Measurements from ENCODE around the gene DUSP5. TPM values are rescaled to one million over a fixed set of nuclear protein-coding genes. Genes with fewer than 3 reads are reported as not detected.

DUSP5 gene
- total RNA-seq, 1 experiment from 2014 or later, result 34.0 TPM

DNA sequence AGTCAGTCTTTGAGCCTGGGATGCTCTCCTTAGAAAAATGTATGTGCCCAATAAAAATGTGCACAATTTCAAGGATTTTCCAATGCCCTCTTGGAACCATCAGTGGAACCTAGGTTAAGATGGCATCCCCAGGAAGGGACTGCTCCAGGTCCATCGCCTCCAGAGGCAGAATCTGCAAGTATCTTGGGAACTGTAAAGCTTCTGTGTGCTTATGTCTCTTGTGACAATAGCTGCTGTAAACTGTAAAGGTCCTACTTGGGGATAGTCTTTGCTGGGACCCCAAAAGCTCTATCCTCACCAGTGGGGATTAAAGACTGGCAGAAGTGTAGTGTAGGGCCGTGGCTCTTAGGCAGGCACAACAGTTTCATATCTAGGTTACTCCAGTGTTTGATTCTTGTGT is 11.9 kb downstream of the DUSP5 start:
- Mint-ChIP-seq H3K4me3 (ENCODE audit: low read depth, unreplicated experiment) (no peak overlapping the region), H3K9me3 (ENCODE audit: low read depth, unreplicated experiment) (no peaks in the 10 kb centered on the region), H3K36me3 (ENCODE audit: insufficient read depth, unreplicated experiment) (peaks cover 95% of the 10 kb centered on the region), H3K27ac (ENCODE audit: unreplicated experiment) (no peak overlapping the region), H3K27me3 (ENCODE audit: unreplicated experiment) (no peaks in the 10 kb centered on the region), H3K4me1 (ENCODE audit: low read depth, unreplicated experiment) (peaks cover 8% of the 10 kb centered on the region)
- intact Hi-C loops (cut with micrococcal nuclease; ENCODE audit: unreplicated experiment), result no loop called here
- DNase-seq, result no peak
- CTCF ChIA-PET, result no interaction called here
- no peak for TF ChIP-seq CTCF (IDR thresholded peaks at IDR 0.05; ENCODE audit: unreplicated experiment)
- no TSS peak for BruUV-seq (replicated peaks)

DNA sequence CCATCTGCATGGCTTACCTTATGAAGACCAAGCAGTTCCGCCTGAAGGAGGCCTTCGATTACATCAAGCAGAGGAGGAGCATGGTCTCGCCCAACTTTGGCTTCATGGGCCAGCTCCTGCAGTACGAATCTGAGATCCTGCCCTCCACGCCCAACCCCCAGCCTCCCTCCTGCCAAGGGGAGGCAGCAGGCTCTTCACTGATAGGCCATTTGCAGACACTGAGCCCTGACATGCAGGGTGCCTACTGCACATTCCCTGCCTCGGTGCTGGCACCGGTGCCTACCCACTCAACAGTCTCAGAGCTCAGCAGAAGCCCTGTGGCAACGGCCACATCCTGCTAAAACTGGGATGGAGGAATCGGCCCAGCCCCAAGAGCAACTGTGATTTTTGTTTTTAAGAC is 12.4 kb downstream of the DUSP5 start:
- Mint-ChIP-seq H3K9me3 (ENCODE audit: low read depth, unreplicated experiment) (no peaks in the 10 kb centered on the region), H3K4me1 (ENCODE audit: low read depth, unreplicated experiment) (peaks cover 8% of the 10 kb centered on the region), H3K36me3 (ENCODE audit: insufficient read depth, unreplicated experiment) (peaks cover 95% of the 10 kb centered on the region), H3K4me3 (ENCODE audit: low read depth, unreplicated experiment) (no peak overlapping the region), H3K27me3 (ENCODE audit: unreplicated experiment) (no peaks in the 10 kb centered on the region), H3K27ac (ENCODE audit: unreplicated experiment) (no peak overlapping the region)
- no peak for DNase-seq
- intact Hi-C loops (cut with micrococcal nuclease; ENCODE audit: unreplicated experiment), result no loop called here
- no TSS peak for BruUV-seq (replicated peaks)
- TF ChIP-seq CTCF (IDR thresholded peaks at IDR 0.05; ENCODE audit: unreplicated experiment), result no peak
- CTCF ChIA-PET, result no interaction called here

DNA sequence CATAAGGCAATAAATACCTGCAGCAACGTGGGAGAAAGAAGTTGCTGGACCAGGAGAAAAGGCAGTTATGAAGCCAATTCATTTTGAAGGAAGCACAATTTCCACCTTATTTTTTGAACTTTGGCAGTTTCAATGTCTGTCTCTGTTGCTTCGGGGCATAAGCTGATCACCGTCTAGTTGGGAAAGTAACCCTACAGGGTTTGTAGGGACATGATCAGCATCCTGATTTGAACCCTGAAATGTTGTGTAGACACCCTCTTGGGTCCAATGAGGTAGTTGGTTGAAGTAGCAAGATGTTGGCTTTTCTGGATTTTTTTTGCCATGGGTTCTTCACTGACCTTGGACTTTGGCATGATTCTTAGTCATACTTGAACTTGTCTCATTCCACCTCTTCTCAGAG is 13.0 kb downstream of the DUSP5 start:
- peaks cover 97% of the 10 kb centered on the region for H3K36me3 Mint-ChIP-seq (ENCODE audit: insufficient read depth, unreplicated experiment)
- CTCF ChIA-PET, result no interaction called here

GRCh38 chr10:110511734-110512449 is 14.2 kb downstream of the DUSP5 start:
- no peaks in the 10 kb centered on the region for H3K9me3 Mint-ChIP-seq (ENCODE audit: low read depth, unreplicated experiment)
- H3K36me3 Mint-ChIP-seq (ENCODE audit: insufficient read depth, unreplicated experiment), result peaks cover 96% of the 10 kb centered on the region
- DNase-seq, result no peak
- CTCF ChIA-PET, result no interaction called here
- no peaks in the 10 kb centered on the region for H3K27me3 Mint-ChIP-seq (ENCODE audit: unreplicated experiment)
- BruUV-seq (replicated peaks), result no TSS peak
- H3K27ac Mint-ChIP-seq (ENCODE audit: unreplicated experiment), result no peak overlapping the region
- intact Hi-C loops (cut with micrococcal nuclease; ENCODE audit: unreplicated experiment), result no loop called here
- H3K4me3 Mint-ChIP-seq (ENCODE audit: low read depth, unreplicated experiment), result no peak overlapping the region
- peaks cover 8% of the 10 kb centered on the region for H3K4me1 Mint-ChIP-seq (ENCODE audit: low read depth, unreplicated experiment)
- TF ChIP-seq CTCF (IDR thresholded peaks at IDR 0.05; ENCODE audit: unreplicated experiment), result no peak

More for the DNA sequence above, 13.0 kb downstream of the DUSP5 start:
- Mint-ChIP-seq H3K27ac (ENCODE audit: unreplicated experiment) (no peak overlapping the region), H3K4me1 (ENCODE audit: low read depth, unreplicated experiment) (peaks cover 8% of the 10 kb centered on the region), H3K4me3 (ENCODE audit: low read depth, unreplicated experiment) (no peak overlapping the region), H3K9me3 (ENCODE audit: low read depth, unreplicated experiment) (no peaks in the 10 kb centered on the region), H3K27me3 (ENCODE audit: unreplicated experiment) (no peaks in the 10 kb centered on the region)
- no peak for DNase-seq
- intact Hi-C loops (cut with micrococcal nuclease; ENCODE audit: unreplicated experiment), result no loop called here
- no peak for TF ChIP-seq CTCF (IDR thresholded peaks at IDR 0.05; ENCODE audit: unreplicated experiment)
- no TSS peak for BruUV-seq (replicated peaks)

Data from Calu3 (cell line).